PC-9 (cell line): Measurements from ENCODE around the gene DCAF7. TPM values are rescaled to one million over a fixed set of nuclear protein-coding genes. Genes with fewer than 3 reads are reported as not detected.

ENCODE experiments used
- BruUV-seq: library from RNA; stranded (reverse); fragments of 400-500 nt; replicated peaks from 2 replicates; lab custom pipeline; 2021; lab: Mats Ljungman, UMichigan
- CTCF ChIA-PET: fragments of 300-600 bp; sonication (Branson Sonifier 250); formaldehyde crosslinking; loops from one replicate; lab custom pipeline; 2022; ENCODE audit warnings: antibody characterized with exemption; lab: Charles Lee
- POLR2A ChIA-PET: fragments of 300-600 bp; sonication (Branson Sonifier 250); formaldehyde crosslinking; loops from one replicate; lab custom pipeline; 2022; ENCODE audit warnings: antibody characterized with exemption; ENCODE audit not compliant: unreplicated experiment; lab: Charles Lee
- DNase-seq, 2 experiments: peaks; one replicate each; pipeline versions ENCODE4 v3.0.0 to v3.0.0-alpha.2; 2015 to 2022; ENCODE audit warnings: mixed read lengths in 1 of 2
- H2AFZ ChIP-seq: fragments of 200-600 bp; sonication (generic); 2 replicates; pipeline ENCODE4 v1.8.1; 2017; ENCODE audit warnings: antibody characterized with exemption
- H3F3A ChIP-seq: fragments of 200-600 bp; sonication (generic); 2 replicates; pipeline ENCODE4 v1.8.1; 2017; ENCODE audit warnings: antibody characterized with exemption, mild to moderate bottlenecking, low read depth; ENCODE audit not compliant: insufficient read depth
- H3K27ac ChIP-seq: fragments of 200-600 bp; sonication (generic); 2 replicates; pipeline ENCODE4 v1.6.1; 2016; ENCODE audit warnings: mixed run types
- H3K27me3 ChIP-seq: fragments of 200-600 bp; sonication (generic); 2 replicates; pipeline ENCODE4 v1.6.1; 2016; ENCODE audit warnings: low read depth, mixed run types; ENCODE audit not compliant: insufficient read depth
- H3K36me3 ChIP-seq: fragments of 200-600 bp; sonication (generic); 2 replicates; pipeline ENCODE4 v1.6.1; 2016; ENCODE audit warnings: low read depth, mixed run types
- H3K4me1 ChIP-seq: fragments of 200-600 bp; sonication (generic); replicated peaks from 2 replicates; pipeline ENCODE4 v1.6.1; 2016; ENCODE audit warnings: mixed run types; ENCODE audit not compliant: insufficient read depth
- H3K4me2 ChIP-seq: fragments of 200-600 bp; sonication (generic); 2 replicates; pipeline ENCODE4 v1.6.1; 2017; ENCODE audit warnings: mixed run types
- H3K4me3 ChIP-seq: fragments of 200-600 bp; sonication (generic); 2 replicates; pipeline ENCODE4 v1.6.1; 2016; ENCODE audit warnings: mixed run types
- H3K79me2 ChIP-seq: fragments of 200-600 bp; sonication (generic); 2 replicates; pipeline ENCODE4 v1.6.1; 2017; ENCODE audit warnings: low read depth, mixed run types
- H3K9me2 ChIP-seq: fragments of 200-600 bp; sonication (generic); 2 replicates; pipeline ENCODE4 v1.8.1; 2017; ENCODE audit warnings: mild to moderate bottlenecking; ENCODE audit not compliant: insufficient read depth
- H3K9me3 ChIP-seq: fragments of 200-600 bp; sonication (generic); 2 replicates; pipeline ENCODE4 v1.8.1; 2016; ENCODE audit warnings: low read depth; ENCODE audit not compliant: insufficient read depth
- H4K20me1 ChIP-seq: fragments of 200-600 bp; sonication (generic); 2 replicates; pipeline ENCODE4 v1.8.1; 2017; ENCODE audit not compliant: insufficient read depth
- EZH2 ChIP-seq: fragments of 200-600 bp; sonication (generic); IDR thresholded peaks from 2 replicates; pipeline ENCODE4 v1.8.0; 2017; ENCODE audit warnings: antibody characterized with exemption, low read depth
- intact Hi-C: fragments of 100-400 bp; cut with micrococcal nuclease; formaldehyde crosslinking; loops from one replicate; pipeline ENCODE4 v1.10.0; 2022; ENCODE audit not compliant: unreplicated experiment
- total RNA-seq: library from RNA; stranded (reverse); gene quantifications from 2 replicates; pipeline ENCODE4 v1.2.3, GENCODE V29; 2021
- TF ChIP-seq, protein P1 (sequence below): fragments of 200-600 bp; sonication (generic); conservative IDR thresholded peaks from 2 replicates; pipeline ENCODE4 v1.6.1; 2017; ENCODE audit warnings: mixed run types, antibody characterized with exemption, mild to moderate bottlenecking, moderate library complexity

Gene DCAF7
- total RNA-seq, 1 experiment from 2014 or later: 78.9 TPM

DNA sequence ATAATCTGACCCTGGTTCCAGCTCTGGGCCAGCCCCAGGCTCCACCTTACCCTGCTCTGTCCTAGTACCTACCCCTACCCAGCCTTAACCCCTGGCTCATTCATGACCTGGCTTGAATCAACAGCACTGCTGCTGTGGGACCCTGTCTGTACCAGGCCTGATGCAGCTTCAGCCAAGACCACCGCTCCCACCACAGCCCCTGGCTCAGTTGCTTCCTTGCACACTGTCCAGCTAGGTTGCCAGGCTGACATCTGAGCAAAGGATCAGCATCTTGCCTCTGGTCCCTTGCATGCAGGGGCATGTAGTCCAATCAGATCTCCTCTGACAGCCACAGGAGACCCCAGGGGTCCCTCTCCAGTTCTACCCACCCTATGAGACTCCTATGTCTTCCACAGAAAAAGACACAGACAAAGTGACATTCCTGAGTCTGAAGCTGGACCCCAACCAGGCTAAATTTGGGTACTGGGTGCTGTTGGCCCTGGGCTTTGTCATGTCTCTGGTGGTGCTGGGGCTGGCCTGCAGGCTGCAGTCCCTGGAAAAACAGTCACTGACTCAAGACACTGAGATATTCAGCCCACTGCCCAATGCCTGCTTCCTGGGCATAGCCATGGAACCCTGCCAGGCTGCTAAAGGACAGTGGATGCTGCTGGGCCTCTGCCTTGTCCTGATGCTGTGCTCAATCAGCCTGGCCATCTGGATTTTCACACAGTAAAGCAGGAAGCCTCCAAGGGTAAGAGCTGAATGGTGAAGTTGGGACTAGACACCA lies 31.0 kb upstream of the DCAF7 start:
- no peak overlapping the region for H3K4me3 ChIP-seq
- H4K20me1 ChIP-seq: no peaks in the 10 kb centered on the region; the same call in 1 of the 2 replicates
- DNase-seq: no peak
- H3K27me3 ChIP-seq: peaks cover 48% of the 10 kb centered on the region
- TF ChIP-seq, protein P1, sequence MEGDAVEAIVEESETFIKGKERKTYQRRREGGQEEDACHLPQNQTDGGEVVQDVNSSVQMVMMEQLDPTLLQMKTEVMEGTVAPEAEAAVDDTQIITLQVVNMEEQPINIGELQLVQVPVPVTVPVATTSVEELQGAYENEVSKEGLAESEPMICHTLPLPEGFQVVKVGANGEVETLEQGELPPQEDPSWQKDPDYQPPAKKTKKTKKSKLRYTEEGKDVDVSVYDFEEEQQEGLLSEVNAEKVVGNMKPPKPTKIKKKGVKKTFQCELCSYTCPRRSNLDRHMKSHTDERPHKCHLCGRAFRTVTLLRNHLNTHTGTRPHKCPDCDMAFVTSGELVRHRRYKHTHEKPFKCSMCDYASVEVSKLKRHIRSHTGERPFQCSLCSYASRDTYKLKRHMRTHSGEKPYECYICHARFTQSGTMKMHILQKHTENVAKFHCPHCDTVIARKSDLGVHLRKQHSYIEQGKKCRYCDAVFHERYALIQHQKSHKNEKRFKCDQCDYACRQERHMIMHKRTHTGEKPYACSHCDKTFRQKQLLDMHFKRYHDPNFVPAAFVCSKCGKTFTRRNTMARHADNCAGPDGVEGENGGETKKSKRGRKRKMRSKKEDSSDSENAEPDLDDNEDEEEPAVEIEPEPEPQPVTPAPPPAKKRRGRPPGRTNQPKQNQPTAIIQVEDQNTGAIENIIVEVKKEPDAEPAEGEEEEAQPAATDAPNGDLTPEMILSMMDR: no peak
- no peak for TF ChIP-seq EZH2
- H3K9me2 ChIP-seq: no peaks in the 10 kb centered on the region
- H3K9me3 ChIP-seq: no peaks in the 10 kb centered on the region
- H3K4me1 ChIP-seq: no peaks in the 10 kb centered on the region; the same call in 1 of the 2 replicates
- no peak overlapping the region for H3K4me2 ChIP-seq
- H3K27ac ChIP-seq: no peak overlapping the region
- no TSS peak for BruUV-seq
- ChIA-PET CTCF (no interaction called here), POLR2A (no interaction called here)
- H3F3A ChIP-seq: no peaks in the 10 kb centered on the region
- no peak overlapping the region for H2AFZ ChIP-seq
- no peaks in the 10 kb centered on the region for H3K36me3 ChIP-seq
- intact Hi-C loops: no loop called here
- H3K79me2 ChIP-seq: no peaks in the 10 kb centered on the region

DNA sequence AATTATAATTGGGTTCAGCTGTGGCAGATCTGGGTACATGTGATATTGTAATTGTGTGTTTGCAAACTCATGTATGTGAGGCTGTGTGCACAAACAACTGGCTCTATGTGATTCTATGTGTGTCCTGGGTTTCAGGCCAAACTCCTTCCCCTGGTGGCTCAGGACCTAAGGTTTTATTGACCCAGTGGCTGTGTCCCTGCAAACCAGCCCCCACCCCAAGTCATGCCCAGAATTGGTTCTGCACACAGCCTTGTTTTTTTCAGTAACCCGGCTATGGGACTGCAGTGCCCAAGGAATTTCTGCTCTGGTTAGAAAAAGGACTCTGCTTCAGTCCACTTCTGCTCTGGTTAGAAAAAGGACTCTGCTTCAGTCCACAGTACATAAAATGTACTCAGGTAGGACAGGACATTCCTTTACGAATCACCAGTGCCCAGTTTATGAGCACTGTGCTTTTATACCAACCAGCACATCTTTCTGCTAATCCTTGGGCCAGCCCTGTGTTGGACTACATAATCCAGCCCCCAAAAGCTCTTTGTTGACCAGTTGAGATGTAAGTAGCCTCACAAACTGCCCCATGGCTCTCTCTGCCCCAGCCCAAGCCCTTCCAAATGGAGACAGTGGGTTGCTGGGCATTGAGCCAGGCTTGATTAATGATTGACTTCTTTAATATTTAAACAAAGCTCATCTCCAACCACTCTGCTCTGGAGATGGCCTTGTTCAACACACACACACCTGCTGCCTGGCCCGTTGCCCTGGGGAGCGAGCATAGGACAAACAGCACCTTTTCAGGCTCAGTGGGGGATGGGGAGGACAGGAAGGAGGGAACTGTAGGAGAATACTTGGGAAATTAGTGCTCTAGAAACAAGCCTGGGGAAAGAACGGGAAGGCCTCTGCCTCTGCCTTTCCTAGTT lies 30.1 kb upstream of the DCAF7 start:
- no peak overlapping the region for H3K27ac ChIP-seq
- intact Hi-C loops: no loop called here
- no peaks in the 10 kb centered on the region for H3K79me2 ChIP-seq
- H3F3A ChIP-seq: no peaks in the 10 kb centered on the region
- CTCF ChIA-PET: no interaction called here
- no peak for DNase-seq
- no peaks in the 10 kb centered on the region; the same call in 1 of the 2 replicates for H4K20me1 ChIP-seq
- BruUV-seq: no TSS peak
- H3K36me3 ChIP-seq: no peaks in the 10 kb centered on the region
- POLR2A ChIA-PET: no interaction called here
- no peaks in the 10 kb centered on the region for H3K9me3 ChIP-seq
- H3K4me1 ChIP-seq: no peaks in the 10 kb centered on the region; the same call in 1 of the 2 replicates
- H3K4me3 ChIP-seq: no peak overlapping the region
- H3K27me3 ChIP-seq: peaks cover 50% of the 10 kb centered on the region
- TF ChIP-seq, protein P1: no peak
- TF ChIP-seq EZH2: no peak
- H3K9me2 ChIP-seq: no peaks in the 10 kb centered on the region
- no peak overlapping the region for H3K4me2 ChIP-seq
- H2AFZ ChIP-seq: no peak overlapping the region

DNA sequence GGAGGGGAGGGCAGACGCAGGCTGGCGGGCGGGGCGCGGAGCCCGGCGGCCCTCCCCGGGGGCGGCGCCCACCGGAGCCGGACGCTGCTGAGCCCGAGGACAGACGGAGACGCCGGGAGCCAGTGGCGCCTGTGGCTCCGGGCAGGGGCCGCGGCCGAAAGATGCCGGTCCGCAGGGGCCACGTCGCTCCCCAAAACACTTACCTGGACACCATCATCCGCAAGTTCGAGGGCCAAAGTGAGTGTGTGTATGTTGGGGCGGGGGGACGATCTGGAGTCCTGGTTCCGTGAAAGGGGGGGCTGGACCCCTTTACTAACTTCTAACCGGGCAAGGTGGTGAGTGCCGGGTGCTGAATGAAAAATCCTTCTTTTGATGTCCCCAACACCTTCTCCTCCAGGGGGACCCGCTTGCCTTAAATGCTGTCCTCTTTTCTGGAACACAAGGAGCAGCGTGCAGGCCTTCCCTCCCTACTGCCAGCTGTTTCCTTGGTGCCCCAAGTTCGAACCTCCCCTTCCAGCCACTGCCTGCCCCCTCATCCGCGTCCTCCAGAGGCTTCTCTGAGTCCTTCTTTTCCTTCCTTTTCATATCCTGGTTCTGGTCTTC lies 26.9 kb upstream of the DCAF7 start, which contains the start of gene KCNH6:
TSS of gene KCNH6 (plus strand) at position 106 of the 603 bp plus-strand sequence. CDS start at position 162, 56 bp downstream.
- Histone ChIP-seq H3K79me2 (no peaks in the 10 kb centered on the region), H3K4me3 (no peak within 1 kb of the TSS), H4K20me1 (peaks cover 3% of the 10 kb centered on the region; the same call in 1 of the 2 replicates), H3K4me2 (no peak within 1 kb of the TSS), H3K27ac (no peak within 1 kb of the TSS), H3K4me1 (no peaks in the 10 kb centered on the region), H3K9me2 (no peaks in the 10 kb centered on the region), H3K27me3 (peaks cover 73% of the 10 kb centered on the region), H3F3A (no peaks in the 10 kb centered on the region), H3K36me3 (no peaks in the 10 kb centered on the region), H3K9me3 (no peaks in the 10 kb centered on the region), H2AFZ (no peak within 1 kb of the TSS)
- no peak for DNase-seq
- intact Hi-C loops: no loop called here
- BruUV-seq: no TSS peak
- POLR2A ChIA-PET: no interaction called here
- CTCF ChIA-PET: no interaction called here
- no peak for TF ChIP-seq EZH2
- TF ChIP-seq, protein P1: no peak
